Tibial artery (tissue), 4 donors: ENCODE data around the gene VPS13C.

Source experiments
- DNase-seq, 2 donors: peaks; one replicate each; pipeline ENCODE4 v3.0.0-alpha.2; 2019
- H3K27ac ChIP-seq, 2 donors: fragments of 200-600 bp; sonication (generic) in 1 of 2; 1 replicate in 1 of 2; 2 replicates in 1 of 2; pipeline ENCODE4 v1.5.1; 2018 to 2019; ENCODE audit warnings: mild to moderate bottlenecking in 1 of 2
- H3K27me3 ChIP-seq, 2 donors: fragments of 200-600 bp; sonication (generic) in 1 of 2; one replicate each; pipeline versions ENCODE4 v1.5.1 to v1.6.0; 2016 to 2019
- H3K36me3 ChIP-seq, 3 donors: fragments of 200-600 bp; sonication (generic) in 2 of 3; one replicate each; pipeline ENCODE4 v1.5.1; 2016 to 2019; ENCODE audit warnings: mild to moderate bottlenecking in 2 of 3
- H3K4me1 ChIP-seq, 4 donors: fragments of 200-600 bp; sonication (generic) in 2 of 4; 1 replicate in 3 of 4; 2 replicates in 1 of 4; pipeline ENCODE4 v1.5.1; 2016 to 2019
- H3K4me3 ChIP-seq, 2 donors: fragments of 200-600 bp; sonication (generic) in 1 of 2; 1 replicate in 1 of 2; 2 replicates in 1 of 2; pipeline ENCODE4 v1.5.1; 2018 to 2019; ENCODE audit warnings: mild to moderate bottlenecking in 2 of 2
- H3K9me3 ChIP-seq, 3 donors: fragments of 200-600 bp; sonication (generic) in 1 of 3; one replicate each; pipeline ENCODE4 v1.5.1; 2016 to 2019
- CTCF ChIP-seq, 2 experiments: fragments of 200-600 bp in 1 of 2; fragments of 450-650 bp in 1 of 2; IDR thresholded peaks; one replicate each; pipeline ENCODE4 v1.5.1; 2017 to 2019; ENCODE audit warnings: antibody characterized with exemption in 2 of 2, mild to moderate bottlenecking in 1 of 2, moderate library complexity in 1 of 2
- intact Hi-C: fragments of 100-400 bp; cut with DNase I; formaldehyde crosslinking; loops from one replicate; pipeline ENCODE4 v1.15.0; 2023; ENCODE audit warnings: low total_unique reads

The VPS13C gene

GRCh38 chr15:61923173-61923572 lies 137.1 kb downstream of the VPS13C start:
- DNase-seq, result no peak
- Histone ChIP-seq H3K4me3 (no peak overlapping the region), H3K27me3 (no peaks in the 10 kb centered on the region), H3K4me1 (no peaks in the 10 kb centered on the region), H3K36me3 (peaks cover 35 to 52% (median 44%) of the 10 kb centered on the region in 3 donors), H3K27ac (no peak overlapping the region), H3K9me3 (no peaks in the 10 kb centered on the region)
- intact Hi-C loops, result no loop called here
- TF ChIP-seq CTCF (IDR thresholded peaks at IDR 0.05), result no peak

- intact Hi-C loops, result no loop called here
- H3K27me3 ChIP-seq, result no peaks in the 10 kb centered on the region
- no peaks in the 10 kb centered on the region for H3K9me3 ChIP-seq
- H3K4me1 ChIP-seq, result no peaks in the 10 kb centered on the region
- no peak for TF ChIP-seq CTCF (IDR thresholded peaks at IDR 0.05)
- no peak overlapping the region for H3K27ac ChIP-seq
- no peak for DNase-seq
- H3K4me3 ChIP-seq, result no peak overlapping the region
- H3K36me3 ChIP-seq, result peaks cover 48 to 50% (median 49%) of the 10 kb centered on the region in 3 donors
These were observed 139.2 kb downstream of the VPS13C start for GRCh38 chr15:61921093-61921492.

GRCh38 chr15:61917457-61917856 lies 142.8 kb downstream of the VPS13C start:
- TF ChIP-seq CTCF (IDR thresholded peaks at IDR 0.05), result no peak
- H3K36me3 ChIP-seq, result peaks cover 59 to 69% (median 63%) of the 10 kb centered on the region in 3 donors

GRCh38 chr15:61916104-61916503 lies 144.1 kb downstream of the VPS13C start:
- no peak for DNase-seq

More at GRCh38 chr15:61917457-61917856, 142.8 kb downstream of the VPS13C start:
- no peaks in the 10 kb centered on the region for H3K4me1 ChIP-seq
- intact Hi-C loops, result no loop called here
- no peaks in the 10 kb centered on the region for H3K27me3 ChIP-seq
- H3K4me3 ChIP-seq, result no peak overlapping the region
- no peak overlapping the region for H3K27ac ChIP-seq
- no peaks in the 10 kb centered on the region for H3K9me3 ChIP-seq
- no peak for DNase-seq

GRCh38 chr15:61915640-61916039 lies 144.6 kb downstream of the VPS13C start:
- H3K4me1 ChIP-seq, result no peaks in the 10 kb centered on the region
- no peak for TF ChIP-seq CTCF (IDR thresholded peaks at IDR 0.05)
- H3K4me3 ChIP-seq, result no peak overlapping the region
- H3K9me3 ChIP-seq, result no peaks in the 10 kb centered on the region
- no peak overlapping the region for H3K27ac ChIP-seq
- intact Hi-C loops, result no loop called here
- no peak for DNase-seq
- H3K36me3 ChIP-seq, result peaks cover 49 to 64% (median 49%) of the 10 kb centered on the region in 3 donors
- no peaks in the 10 kb centered on the region for H3K27me3 ChIP-seq

More at GRCh38 chr15:61916104-61916503, 144.1 kb downstream of the VPS13C start:
- Histone ChIP-seq H3K27ac (no peak overlapping the region), H3K4me1 (no peaks in the 10 kb centered on the region), H3K27me3 (no peaks in the 10 kb centered on the region), H3K4me3 (no peak overlapping the region), H3K9me3 (no peaks in the 10 kb centered on the region), H3K36me3 (peaks cover 51 to 64% (median 52%) of the 10 kb centered on the region in 3 donors)
- intact Hi-C loops, result no loop called here
- no peak for TF ChIP-seq CTCF (IDR thresholded peaks at IDR 0.05)

- DNase-seq, result no peak
- Histone ChIP-seq H3K4me1 (no peaks in the 10 kb centered on the region), H3K27ac (no peak overlapping the region), H3K4me3 (no peak overlapping the region), H3K27me3 (no peaks in the 10 kb centered on the region), H3K36me3 (peaks cover 46 to 72% (median 50%) of the 10 kb centered on the region in 3 donors), H3K9me3 (no peaks in the 10 kb centered on the region)
- TF ChIP-seq CTCF (IDR thresholded peaks at IDR 0.05), result no peak
- intact Hi-C loops, result no loop called here
These were observed 149.3 kb downstream of the VPS13C start for GRCh38 chr15:61910839-61911369.
